HL-60 (cell line): ENCODE measurements around the gene WWOX.

Source experiments
- GABPA ChIP-seq: IDR thresholded peaks from 2 replicates; pipeline ENCODE4 v1.6.1; 2012; ENCODE audit warnings: low read depth
- POLR2AphosphoS5 ChIP-seq: IDR thresholded peaks from 2 replicates; pipeline ENCODE4 v1.6.1; 2012; ENCODE audit warnings: low read depth
- SPI1 ChIP-seq: IDR thresholded peaks from 2 replicates; pipeline ENCODE4 v1.6.1; 2012; ENCODE audit warnings: low read depth, mild to moderate bottlenecking, borderline replicate concordance
- TF ChIP-seq, protein P1 (sequence below): IDR thresholded peaks from 2 replicates; pipeline ENCODE4 v1.6.1; 2012; ENCODE audit warnings: low read depth; ENCODE audit not compliant: insufficient replicate concordance
- TF ChIP-seq, protein P2 (sequence below): IDR thresholded peaks from one replicate; pipeline ENCODE4 v1.5.1; 2011; ENCODE audit warnings: low read length, control low read depth, inconsistent platforms; ENCODE audit not compliant: insufficient read depth

DNA sequence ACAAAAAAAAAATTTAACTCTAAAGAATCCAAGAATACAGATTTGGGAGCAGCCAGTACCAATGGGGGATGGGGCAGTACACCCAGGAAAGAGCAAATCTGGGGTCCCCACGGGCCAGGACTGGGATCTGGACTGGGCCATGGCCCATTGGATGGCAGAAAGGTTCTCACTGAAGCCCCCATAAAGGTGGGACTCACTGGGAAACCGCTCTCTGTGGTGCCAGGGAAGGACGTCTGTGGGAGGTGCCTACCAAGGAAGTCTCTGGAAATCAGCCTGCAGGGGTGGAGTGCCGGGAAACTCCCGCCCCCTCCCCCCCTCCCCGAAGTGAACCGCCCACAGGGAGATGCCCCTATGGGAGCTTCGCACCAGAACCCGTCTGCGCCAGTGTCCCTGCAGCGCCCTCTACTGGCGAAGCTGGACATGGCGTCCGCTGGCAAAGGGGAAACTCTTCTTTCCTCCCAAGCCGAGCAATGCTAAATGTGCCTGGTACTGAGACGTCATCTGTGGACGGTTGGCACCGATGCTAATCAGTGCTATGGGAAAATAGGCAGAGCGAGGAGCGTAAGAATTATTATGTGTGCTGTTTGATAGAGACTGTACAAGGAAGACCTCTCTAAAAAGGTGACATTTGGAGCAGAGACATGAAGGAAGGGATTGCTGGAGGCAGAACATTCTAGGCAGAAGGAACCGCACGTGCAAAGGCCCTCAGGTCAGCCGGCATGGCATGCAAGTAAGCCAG is 671.1 kb downstream of the WWOX start:
- TF ChIP-seq, protein P1, sequence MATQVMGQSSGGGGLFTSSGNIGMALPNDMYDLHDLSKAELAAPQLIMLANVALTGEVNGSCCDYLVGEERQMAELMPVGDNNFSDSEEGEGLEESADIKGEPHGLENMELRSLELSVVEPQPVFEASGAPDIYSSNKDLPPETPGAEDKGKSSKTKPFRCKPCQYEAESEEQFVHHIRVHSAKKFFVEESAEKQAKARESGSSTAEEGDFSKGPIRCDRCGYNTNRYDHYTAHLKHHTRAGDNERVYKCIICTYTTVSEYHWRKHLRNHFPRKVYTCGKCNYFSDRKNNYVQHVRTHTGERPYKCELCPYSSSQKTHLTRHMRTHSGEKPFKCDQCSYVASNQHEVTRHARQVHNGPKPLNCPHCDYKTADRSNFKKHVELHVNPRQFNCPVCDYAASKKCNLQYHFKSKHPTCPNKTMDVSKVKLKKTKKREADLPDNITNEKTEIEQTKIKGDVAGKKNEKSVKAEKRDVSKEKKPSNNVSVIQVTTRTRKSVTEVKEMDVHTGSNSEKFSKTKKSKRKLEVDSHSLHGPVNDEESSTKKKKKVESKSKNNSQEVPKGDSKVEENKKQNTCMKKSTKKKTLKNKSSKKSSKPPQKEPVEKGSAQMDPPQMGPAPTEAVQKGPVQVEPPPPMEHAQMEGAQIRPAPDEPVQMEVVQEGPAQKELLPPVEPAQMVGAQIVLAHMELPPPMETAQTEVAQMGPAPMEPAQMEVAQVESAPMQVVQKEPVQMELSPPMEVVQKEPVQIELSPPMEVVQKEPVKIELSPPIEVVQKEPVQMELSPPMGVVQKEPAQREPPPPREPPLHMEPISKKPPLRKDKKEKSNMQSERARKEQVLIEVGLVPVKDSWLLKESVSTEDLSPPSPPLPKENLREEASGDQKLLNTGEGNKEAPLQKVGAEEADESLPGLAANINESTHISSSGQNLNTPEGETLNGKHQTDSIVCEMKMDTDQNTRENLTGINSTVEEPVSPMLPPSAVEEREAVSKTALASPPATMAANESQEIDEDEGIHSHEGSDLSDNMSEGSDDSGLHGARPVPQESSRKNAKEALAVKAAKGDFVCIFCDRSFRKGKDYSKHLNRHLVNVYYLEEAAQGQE = no peak
- TF ChIP-seq, protein P2, sequence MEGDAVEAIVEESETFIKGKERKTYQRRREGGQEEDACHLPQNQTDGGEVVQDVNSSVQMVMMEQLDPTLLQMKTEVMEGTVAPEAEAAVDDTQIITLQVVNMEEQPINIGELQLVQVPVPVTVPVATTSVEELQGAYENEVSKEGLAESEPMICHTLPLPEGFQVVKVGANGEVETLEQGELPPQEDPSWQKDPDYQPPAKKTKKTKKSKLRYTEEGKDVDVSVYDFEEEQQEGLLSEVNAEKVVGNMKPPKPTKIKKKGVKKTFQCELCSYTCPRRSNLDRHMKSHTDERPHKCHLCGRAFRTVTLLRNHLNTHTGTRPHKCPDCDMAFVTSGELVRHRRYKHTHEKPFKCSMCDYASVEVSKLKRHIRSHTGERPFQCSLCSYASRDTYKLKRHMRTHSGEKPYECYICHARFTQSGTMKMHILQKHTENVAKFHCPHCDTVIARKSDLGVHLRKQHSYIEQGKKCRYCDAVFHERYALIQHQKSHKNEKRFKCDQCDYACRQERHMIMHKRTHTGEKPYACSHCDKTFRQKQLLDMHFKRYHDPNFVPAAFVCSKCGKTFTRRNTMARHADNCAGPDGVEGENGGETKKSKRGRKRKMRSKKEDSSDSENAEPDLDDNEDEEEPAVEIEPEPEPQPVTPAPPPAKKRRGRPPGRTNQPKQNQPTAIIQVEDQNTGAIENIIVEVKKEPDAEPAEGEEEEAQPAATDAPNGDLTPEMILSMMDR = peak; percentile 40
- TF ChIP-seq POLR2AphosphoS5 (no peak), SPI1 (no peak), GABPA (no peak)
